Neural cell (in vitro differentiated cells): ENCODE measurements around the gene MRPL3.

Source experiments
- CTCF ChIP-seq: fragments of 450-650 bp; IDR thresholded peaks from 2 replicates; pipeline ENCODE4 v1.5.1; 2014; ENCODE audit warnings: antibody characterized with exemption, mild to moderate bottlenecking, moderate library complexity; ENCODE audit not compliant: poor library complexity, severe bottlenecking
- EP300 ChIP-seq: fragments of 450-650 bp; conservative IDR thresholded peaks from 2 replicates; pipeline ENCODE4 v1.6.1; 2014; ENCODE audit warnings: antibody characterized with exemption, mild to moderate bottlenecking, moderate library complexity; ENCODE audit not compliant: poor library complexity, severe bottlenecking
- EZH2 ChIP-seq: fragments of 200-600, 300-800 bp; shearing (Covaris generic), sonication (generic); IDR thresholded peaks from 2 replicates; pipeline ENCODE4 v1.6.1; 2014; ENCODE audit warnings: antibody characterized with exemption, low read length, borderline replicate concordance, mild to moderate bottlenecking; ENCODE audit not compliant: insufficient read depth, poor library complexity, severe bottlenecking
- RAD21 ChIP-seq: fragments of 450-650 bp; conservative IDR thresholded peaks from 2 replicates; pipeline ENCODE4 v1.6.1; 2014; ENCODE audit warnings: antibody characterized with exemption, mild to moderate bottlenecking, moderate library complexity
- REST ChIP-seq: IDR thresholded peaks from 2 replicates; pipeline ENCODE4 v1.6.1; 2012; ENCODE audit warnings: borderline replicate concordance

- TF ChIP-seq CTCF (no peak), EZH2 (no peak), EP300 (no peak), RAD21 (no peak), REST (no peak)
Measured at GRCh38 chr3:131444180-131444579, 58.6 kb downstream of the MRPL3 start.
